NK-92 (cell line): ENCODE data around the gene PLPPR5.

ENCODE experiments used
- DNase-seq: peaks from one replicate; lab custom pipeline; 2025; ENCODE audit not compliant: unreplicated experiment; lab: John Stamatoyannopoulos, UW

Gene PLPPR5

GRCh38 chr1:98860329-98860728 lies 144.3 kb downstream of the PLPPR5 start:
- no peak for DNase-seq

GRCh38 chr1:98854137-98854536 lies 150.5 kb downstream of the PLPPR5 start:
- no peak for DNase-seq

- DNase-seq = no peak
These were observed 154.6 kb downstream of the PLPPR5 start for GRCh38 chr1:98849969-98850636.

- no peak for DNase-seq
These were observed 162.4 kb downstream of the PLPPR5 start for GRCh38 chr1:98842241-98842640.
